ENCODE measurements around the gene TOP3B. TPM values are rescaled to one million over a fixed set of nuclear protein-coding genes. Genes with fewer than 3 reads are reported as not detected.

TOP3B gene
- total and polyA plus RNA-seq, 9 of the 15 experiments (the other 6 are each of a cell fraction or from before 2014, with no cell fraction given), result 3.0 to 188 (median 112) TPM

- peak; percentile 39; the same call in 1 of the 2 replicates for TF ChIP-seq ZBTB7A (IDR thresholded peaks at IDR 0.05; ENCODE audit: borderline replicate concordance, control insufficient read depth, low read depth, low read length)
- TF ChIP-seq RBM25 (IDR thresholded peaks at IDR 0.05; ENCODE audit: low read depth, low read length, severe bottlenecking), result no peak
- TF ChIP-seq EZH2 (IDR thresholded peaks at IDR 0.05; ENCODE audit: borderline replicate concordance, low read depth, low read length), result no peak
- TF ChIP-seq FOXA3 (CRISPR knock-in tag; conservative IDR thresholded peaks at IDR 0.05 in 1 of 2, IDR thresholded peaks at IDR 0.05 in 1 of 2), result 0 out of 4 replicates have a peak, but pooled peaks of 1 of the 2 experiments have one; percentile 13
- no peak for TF ChIP-seq TCF3 (CRISPR knock-in tag; IDR thresholded peaks at IDR 0.05)
- no peak for TF ChIP-seq NCOA6 (IDR thresholded peaks at IDR 0.05)
- TF ChIP-seq, protein P1, sequence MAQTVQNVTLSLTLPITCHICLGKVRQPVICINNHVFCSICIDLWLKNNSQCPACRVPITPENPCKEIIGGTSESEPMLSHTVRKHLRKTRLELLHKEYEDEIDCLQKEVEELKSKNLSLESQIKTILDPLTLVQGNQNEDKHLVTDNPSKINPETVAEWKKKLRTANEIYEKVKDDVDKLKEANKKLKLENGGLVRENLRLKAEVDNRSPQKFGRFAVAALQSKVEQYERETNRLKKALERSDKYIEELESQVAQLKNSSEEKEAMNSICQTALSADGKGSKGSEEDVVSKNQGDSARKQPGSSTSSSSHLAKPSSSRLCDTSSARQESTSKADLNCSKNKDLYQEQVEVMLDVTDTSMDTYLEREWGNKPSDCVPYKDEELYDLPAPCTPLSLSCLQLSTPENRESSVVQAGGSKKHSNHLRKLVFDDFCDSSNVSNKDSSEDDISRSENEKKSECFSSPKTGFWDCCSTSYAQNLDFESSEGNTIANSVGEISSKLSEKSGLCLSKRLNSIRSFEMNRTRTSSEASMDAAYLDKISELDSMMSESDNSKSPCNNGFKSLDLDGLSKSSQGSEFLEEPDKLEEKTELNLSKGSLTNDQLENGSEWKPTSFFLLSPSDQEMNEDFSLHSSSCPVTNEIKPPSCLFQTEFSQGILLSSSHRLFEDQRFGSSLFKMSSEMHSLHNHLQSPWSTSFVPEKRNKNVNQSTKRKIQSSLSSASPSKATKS (CRISPR knock-in tag; IDR thresholded peaks at IDR 0.05), result no peak
- TF ChIP-seq TRIM24 (IDR thresholded peaks at IDR 0.05), result no peak
- no peak for TF ChIP-seq ZNF316 (IDR thresholded peaks at IDR 0.05)
- TF ChIP-seq, protein P2, sequence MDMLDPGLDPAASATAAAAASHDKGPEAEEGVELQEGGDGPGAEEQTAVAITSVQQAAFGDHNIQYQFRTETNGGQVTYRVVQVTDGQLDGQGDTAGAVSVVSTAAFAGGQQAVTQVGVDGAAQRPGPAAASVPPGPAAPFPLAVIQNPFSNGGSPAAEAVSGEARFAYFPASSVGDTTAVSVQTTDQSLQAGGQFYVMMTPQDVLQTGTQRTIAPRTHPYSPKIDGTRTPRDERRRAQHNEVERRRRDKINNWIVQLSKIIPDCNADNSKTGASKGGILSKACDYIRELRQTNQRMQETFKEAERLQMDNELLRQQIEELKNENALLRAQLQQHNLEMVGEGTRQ (CRISPR knock-in tag; IDR thresholded peaks at IDR 0.05), result no peak; the same call in 1 of the 2 replicates
- TF ChIP-seq KDM4B (IDR thresholded peaks at IDR 0.05; ENCODE audit: borderline replicate concordance in 2 of 2, low read depth in 1 of 2), result no peak
- peak; percentile 76; the same call in 1 of the 2 replicates for TF ChIP-seq ZNF57 (CRISPR knock-in tag; IDR thresholded peaks at IDR 0.05)
- TF ChIP-seq ZNF764 (CRISPR knock-in tag; IDR thresholded peaks at IDR 0.05; ENCODE audit: low read depth), result 0 out of 2 replicates have a peak, but pooled peaks have one; percentile 40
- peak; percentile 92; the same call in 1 of the 2 replicates for TF ChIP-seq MED1 (CRISPR knock-in tag; IDR thresholded peaks at IDR 0.05; ENCODE audit: borderline replicate concordance)
- TF ChIP-seq, protein P3, sequence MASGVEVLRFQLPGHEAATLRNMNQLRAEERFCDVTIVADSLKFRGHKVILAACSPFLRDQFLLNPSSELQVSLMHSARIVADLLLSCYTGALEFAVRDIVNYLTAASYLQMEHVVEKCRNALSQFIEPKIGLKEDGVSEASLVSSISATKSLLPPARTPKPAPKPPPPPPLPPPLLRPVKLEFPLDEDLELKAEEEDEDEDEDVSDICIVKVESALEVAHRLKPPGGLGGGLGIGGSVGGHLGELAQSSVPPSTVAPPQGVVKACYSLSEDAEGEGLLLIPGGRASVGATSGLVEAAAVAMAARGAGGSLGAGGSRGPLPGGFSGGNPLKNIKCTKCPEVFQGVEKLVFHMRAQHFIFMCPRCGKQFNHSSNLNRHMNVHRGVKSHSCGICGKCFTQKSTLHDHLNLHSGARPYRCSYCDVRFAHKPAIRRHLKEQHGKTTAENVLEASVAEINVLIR (CRISPR knock-in tag; IDR thresholded peaks at IDR 0.05), result no peak
- no peak for TF ChIP-seq SOX6 (IDR thresholded peaks at IDR 0.05)
- peak; percentile 10 for TF ChIP-seq POLR2B (IDR thresholded peaks at IDR 0.05; ENCODE audit: low read depth, partially characterized antibody)
- TF ChIP-seq SP2 (IDR thresholded peaks at IDR 0.05; ENCODE audit: extremely low read depth, low read depth, low read length, poor library complexity, severe bottlenecking), result no peak
- TF ChIP-seq SNRNP70 (optimal IDR thresholded peaks at IDR 0.05; ENCODE audit: low read depth, low read length), result peak; percentile 64
- TF ChIP-seq, protein P4, sequence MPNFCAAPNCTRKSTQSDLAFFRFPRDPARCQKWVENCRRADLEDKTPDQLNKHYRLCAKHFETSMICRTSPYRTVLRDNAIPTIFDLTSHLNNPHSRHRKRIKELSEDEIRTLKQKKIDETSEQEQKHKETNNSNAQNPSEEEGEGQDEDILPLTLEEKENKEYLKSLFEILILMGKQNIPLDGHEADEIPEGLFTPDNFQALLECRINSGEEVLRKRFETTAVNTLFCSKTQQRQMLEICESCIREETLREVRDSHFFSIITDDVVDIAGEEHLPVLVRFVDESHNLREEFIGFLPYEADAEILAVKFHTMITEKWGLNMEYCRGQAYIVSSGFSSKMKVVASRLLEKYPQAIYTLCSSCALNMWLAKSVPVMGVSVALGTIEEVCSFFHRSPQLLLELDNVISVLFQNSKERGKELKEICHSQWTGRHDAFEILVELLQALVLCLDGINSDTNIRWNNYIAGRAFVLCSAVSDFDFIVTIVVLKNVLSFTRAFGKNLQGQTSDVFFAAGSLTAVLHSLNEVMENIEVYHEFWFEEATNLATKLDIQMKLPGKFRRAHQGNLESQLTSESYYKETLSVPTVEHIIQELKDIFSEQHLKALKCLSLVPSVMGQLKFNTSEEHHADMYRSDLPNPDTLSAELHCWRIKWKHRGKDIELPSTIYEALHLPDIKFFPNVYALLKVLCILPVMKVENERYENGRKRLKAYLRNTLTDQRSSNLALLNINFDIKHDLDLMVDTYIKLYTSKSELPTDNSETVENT (CRISPR knock-in tag; IDR thresholded peaks at IDR 0.05), result peak; percentile 86; the same call in 1 of the 2 replicates
- TF ChIP-seq TAF7 (tag; IDR thresholded peaks at IDR 0.05), result 0 out of 2 replicates have a peak, but pooled peaks have one; percentile 30
Measured at GRCh38 chr22:21970800-21971617, 11.6 kb downstream of the TOP3B start (continued).
